ENCODE data around the gene CDK14.

- TF ChIP-seq, protein P1, sequence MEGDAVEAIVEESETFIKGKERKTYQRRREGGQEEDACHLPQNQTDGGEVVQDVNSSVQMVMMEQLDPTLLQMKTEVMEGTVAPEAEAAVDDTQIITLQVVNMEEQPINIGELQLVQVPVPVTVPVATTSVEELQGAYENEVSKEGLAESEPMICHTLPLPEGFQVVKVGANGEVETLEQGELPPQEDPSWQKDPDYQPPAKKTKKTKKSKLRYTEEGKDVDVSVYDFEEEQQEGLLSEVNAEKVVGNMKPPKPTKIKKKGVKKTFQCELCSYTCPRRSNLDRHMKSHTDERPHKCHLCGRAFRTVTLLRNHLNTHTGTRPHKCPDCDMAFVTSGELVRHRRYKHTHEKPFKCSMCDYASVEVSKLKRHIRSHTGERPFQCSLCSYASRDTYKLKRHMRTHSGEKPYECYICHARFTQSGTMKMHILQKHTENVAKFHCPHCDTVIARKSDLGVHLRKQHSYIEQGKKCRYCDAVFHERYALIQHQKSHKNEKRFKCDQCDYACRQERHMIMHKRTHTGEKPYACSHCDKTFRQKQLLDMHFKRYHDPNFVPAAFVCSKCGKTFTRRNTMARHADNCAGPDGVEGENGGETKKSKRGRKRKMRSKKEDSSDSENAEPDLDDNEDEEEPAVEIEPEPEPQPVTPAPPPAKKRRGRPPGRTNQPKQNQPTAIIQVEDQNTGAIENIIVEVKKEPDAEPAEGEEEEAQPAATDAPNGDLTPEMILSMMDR (IDR thresholded peaks at IDR 0.05) = no peak
- TF ChIP-seq EZH2 (IDR thresholded peaks at IDR 0.05; ENCODE audit: borderline replicate concordance, insufficient read depth, low read depth, low read length, poor library complexity, severe bottlenecking) = no peak
Measured at GRCh38 chr7:91045606-91046005, 449.5 kb downstream of the CDK14 start.
